Left lung (tissue), 10 donors: Measurements from ENCODE around the gene ICE2. TPM values are rescaled to one million over a fixed set of nuclear protein-coding genes. Genes with fewer than 3 reads are reported as not detected.

Experiments used
- ATAC-seq: fragments of 200-7000 bp; cut with Tn5 transposase; one replicate; pipeline ENCODE4 v1.9.1; 2020; ENCODE audit warnings: moderate library complexity
- DNase-seq, 4 donors: peaks; one replicate each; pipeline ENCODE4 v3.0.0-alpha.2; 2013 to 2020
- H3K27ac ChIP-seq, 2 donors: fragments of 200-600 bp; sonication (generic) in 1 of 2; one replicate each; pipeline versions ENCODE4 v1.5.0 to v1.8.0; 2020 to 2021
- H3K27me3 ChIP-seq, 2 donors: fragments of 200-600 bp; sonication (generic) in 1 of 2; one replicate each; pipeline versions ENCODE4 v1.5.0 to v1.8.0; 2020 to 2021
- H3K36me3 ChIP-seq, 2 donors: fragments of 200-600 bp; sonication (generic) in 1 of 2; one replicate each; pipeline versions ENCODE4 v1.5.0 to v1.8.0; 2020 to 2021
- H3K4me1 ChIP-seq, 2 donors: fragments of 200-600 bp; one replicate each; pipeline ENCODE4 v1.8.0; 2021
- H3K4me3 ChIP-seq, 2 donors: fragments of 200-600 bp; sonication (generic) in 1 of 2; one replicate each; pipeline versions ENCODE4 v1.5.0 to v1.8.0; 2020 to 2021; ENCODE audit warnings: mild to moderate bottlenecking in 1 of 2
- H3K9me3 ChIP-seq, 2 donors: fragments of 200-600 bp; sonication (generic) in 1 of 2; one replicate each; pipeline versions ENCODE4 v1.5.0 to v1.8.0; 2020 to 2021
- intact Hi-C, 2 donors: fragments of 100-400 bp; cut with DNase I; formaldehyde crosslinking; loops; one replicate each; pipeline versions ENCODE4 v1.11.2 to v1.14.2; 2022
- polyA plus RNA-seq, 6 donors: library from polyadenylated mRNA; unstranded; fragments of 120-200 nt; gene quantifications; one replicate each; pipeline ENCODE4 v1.2.1, GENCODE V29; 2013; ENCODE audit not compliant: insufficient read length in 6 of 6
- total RNA-seq, 2 donors: library from RNA; stranded (reverse); fragmentation: NEBNext Ultra II Directional; extraction: Animal tissue kit (Norgen Biotek cat#: 25700); gene quantifications; one replicate each; pipeline ENCODE4 v1.2.1, GENCODE V29; 2021
- TF ChIP-seq, protein P1 (sequence below), 2 donors: fragments of 200-600 bp; sonication (generic) in 1 of 2; IDR thresholded peaks; one replicate each; pipeline versions ENCODE4 v1.5.0 to v1.8.0; 2021; ENCODE audit warnings: antibody characterized with exemption in 2 of 2
- donor health status: DM: no; HTN: yes; CAD: no.
- donor health status: DM: no; HTN: no; CAD: no.

The ICE2 gene
- total and polyA plus RNA-seq, 8 donors: 35.9 to 94.4 (median 80.8) TPM

GRCh38 chr15:60392601-60392985 is 86.3 kb downstream of the ICE2 start:
- Histone ChIP-seq H3K27ac (peak overlapping the region; percentile 93 to 95), H3K9me3 (no peaks in the 10 kb centered on the region), H3K4me3 (peak overlapping the region in 1 of 2 donors; percentile 83), H3K27me3 (peaks cover 0 to 15% of the 10 kb centered on the region in 2 donors), H3K36me3 (peaks cover 0 to 18% of the 10 kb centered on the region in 2 donors), H3K4me1 (peaks cover 76 to 91% of the 10 kb centered on the region in 2 donors)
- intact Hi-C loops: no loop called here
- DNase-seq (peak in 2 of 4 donors; percentile 59 to 78), ATAC-seq (peak; percentile 20)
- TF ChIP-seq, protein P1, sequence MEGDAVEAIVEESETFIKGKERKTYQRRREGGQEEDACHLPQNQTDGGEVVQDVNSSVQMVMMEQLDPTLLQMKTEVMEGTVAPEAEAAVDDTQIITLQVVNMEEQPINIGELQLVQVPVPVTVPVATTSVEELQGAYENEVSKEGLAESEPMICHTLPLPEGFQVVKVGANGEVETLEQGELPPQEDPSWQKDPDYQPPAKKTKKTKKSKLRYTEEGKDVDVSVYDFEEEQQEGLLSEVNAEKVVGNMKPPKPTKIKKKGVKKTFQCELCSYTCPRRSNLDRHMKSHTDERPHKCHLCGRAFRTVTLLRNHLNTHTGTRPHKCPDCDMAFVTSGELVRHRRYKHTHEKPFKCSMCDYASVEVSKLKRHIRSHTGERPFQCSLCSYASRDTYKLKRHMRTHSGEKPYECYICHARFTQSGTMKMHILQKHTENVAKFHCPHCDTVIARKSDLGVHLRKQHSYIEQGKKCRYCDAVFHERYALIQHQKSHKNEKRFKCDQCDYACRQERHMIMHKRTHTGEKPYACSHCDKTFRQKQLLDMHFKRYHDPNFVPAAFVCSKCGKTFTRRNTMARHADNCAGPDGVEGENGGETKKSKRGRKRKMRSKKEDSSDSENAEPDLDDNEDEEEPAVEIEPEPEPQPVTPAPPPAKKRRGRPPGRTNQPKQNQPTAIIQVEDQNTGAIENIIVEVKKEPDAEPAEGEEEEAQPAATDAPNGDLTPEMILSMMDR (IDR thresholded peaks at IDR 0.05): no peak

- DNase-seq: no peak
- no peak for ATAC-seq
- Histone ChIP-seq H3K36me3 (peaks cover 0 to 20% of the 10 kb centered on the region in 2 donors), H3K4me1 (peaks cover 76 to 98% of the 10 kb centered on the region in 2 donors), H3K27ac (peak overlapping the region; percentile 93 to 95), H3K9me3 (no peaks in the 10 kb centered on the region), H3K4me3 (no peak overlapping the region), H3K27me3 (peaks cover 0 to 7% of the 10 kb centered on the region in 2 donors)
- TF ChIP-seq, protein P1 (IDR thresholded peaks at IDR 0.05): no peak
- intact Hi-C loops: no loop called here
These were observed 87.1 kb downstream of the ICE2 start for GRCh38 chr15:60391722-60392315.

- ATAC-seq: peak; percentile 56
- peaks cover 71 to 98% of the 10 kb centered on the region in 2 donors for H3K4me1 ChIP-seq
These were observed 88.0 kb downstream of the ICE2 start for GRCh38 chr15:60390871-60391501.

DNA sequence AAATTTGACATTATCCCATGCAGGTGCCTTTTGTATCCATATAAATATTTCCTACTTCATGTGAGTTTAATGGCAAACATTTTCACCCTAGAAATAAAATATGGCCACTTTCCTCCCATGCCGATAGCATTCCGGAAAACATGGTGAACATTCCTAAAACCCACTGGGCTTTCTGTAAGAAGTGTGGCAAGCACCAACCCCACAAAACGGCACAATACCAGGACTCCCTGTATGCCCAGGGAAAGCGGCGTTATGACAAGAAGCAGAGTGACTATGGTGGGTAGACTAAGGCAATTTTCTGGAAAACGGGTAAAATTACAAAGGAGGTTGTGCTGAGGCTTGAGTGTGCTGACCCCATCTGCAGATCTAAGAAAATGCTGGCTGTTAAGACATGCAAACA is 88.7 kb downstream of the ICE2 start:
- ATAC-seq (no peak), DNase-seq (no peak)
- Histone ChIP-seq H3K4me3 (peak overlapping the region in 1 of 2 donors; percentile 8), H3K27me3 (no peaks in the 10 kb centered on the region), H3K27ac (peak overlapping the region in 1 of 2 donors; percentile 95), H3K36me3 (peaks cover 0 to 22% of the 10 kb centered on the region in 2 donors), H3K9me3 (no peaks in the 10 kb centered on the region), H3K4me1 (peaks cover 64 to 96% of the 10 kb centered on the region in 2 donors)
- TF ChIP-seq, protein P1 (IDR thresholded peaks at IDR 0.05): no peak
- intact Hi-C loops: no loop called here

More at GRCh38 chr15:60390871-60391501, 88.0 kb downstream of the ICE2 start:
- Histone ChIP-seq H3K27me3 (no peaks in the 10 kb centered on the region), H3K9me3 (no peaks in the 10 kb centered on the region), H3K4me3 (peak overlapping the region in 1 of 2 donors; percentile 8), H3K27ac (peak overlapping the region; percentile 93 to 95), H3K36me3 (peaks cover 0 to 22% of the 10 kb centered on the region in 2 donors)
- TF ChIP-seq, protein P1 (IDR thresholded peaks at IDR 0.05): no peak
- intact Hi-C loops: no loop called here
- peak in 1 of 4 donors; percentile 61 for DNase-seq
